HEK293T (cell line): ENCODE data around the gene FAXDC2.

Source experiments
- ARNT ChIP-seq: fragments of 450-650 bp; IDR thresholded peaks from 2 replicates; pipeline ENCODE4 v1.6.1; 2017; ENCODE audit warnings: mild to moderate bottlenecking
- FOXA1 ChIP-seq: fragments of 450-650 bp; IDR thresholded peaks from 2 replicates; pipeline ENCODE4 v1.6.1; 2016; ENCODE audit warnings: mild to moderate bottlenecking
- FOXM1 ChIP-seq: fragments of 450-650 bp; IDR thresholded peaks from 2 replicates; pipeline ENCODE4 v1.6.1; 2017; ENCODE audit warnings: mild to moderate bottlenecking, borderline replicate concordance
- LEF1 ChIP-seq: fragments of 450-650 bp; IDR thresholded peaks from 2 replicates; pipeline ENCODE4 v1.6.1; 2017; ENCODE audit warnings: mild to moderate bottlenecking, borderline replicate concordance
- NFRKB ChIP-seq: fragments of 450-650 bp; IDR thresholded peaks from 2 replicates; pipeline ENCODE4 v1.6.1; 2016; ENCODE audit warnings: mild to moderate bottlenecking, moderate library complexity
- SP1 ChIP-seq: fragments of 450-650 bp; IDR thresholded peaks from 2 replicates; pipeline ENCODE4 v1.6.1; 2017
- TARDBP ChIP-seq: fragments of 450-650 bp; IDR thresholded peaks from 2 replicates; pipeline ENCODE4 v1.6.1; 2016

DNA sequence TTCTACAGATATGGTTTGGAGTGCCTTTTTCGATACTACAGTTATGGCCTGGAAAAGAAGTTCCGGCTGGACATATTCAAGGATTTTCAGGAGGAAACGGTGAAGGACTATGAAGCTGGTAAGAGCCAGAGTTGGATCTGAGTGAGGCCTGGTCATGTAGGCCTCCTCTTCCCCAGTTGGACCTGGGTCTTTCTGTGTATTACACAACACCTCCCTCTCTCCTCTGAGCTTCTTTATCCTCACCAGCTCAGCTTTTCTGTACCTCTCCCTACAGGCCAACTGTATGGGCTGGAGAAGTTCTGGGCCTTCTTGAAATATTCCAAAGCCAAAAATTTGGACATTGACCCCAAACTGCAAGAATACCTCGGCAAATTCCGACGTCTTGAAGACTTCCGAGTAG lies 39.2 kb downstream of the FAXDC2 start:
- TF ChIP-seq TARDBP, result no peak
- TF ChIP-seq ARNT, result no peak
- no peak for TF ChIP-seq LEF1
- no peak for TF ChIP-seq SP1
- TF ChIP-seq FOXA1, result no peak
- no peak for TF ChIP-seq NFRKB
- TF ChIP-seq FOXM1, result no peak
